ENCODE measurements around the gene MAGI2. TPM values are rescaled to one million over a fixed set of nuclear protein-coding genes. Genes with fewer than 3 reads are reported as not detected.
A peak's percentile ranks its signal among the peaks of the same experiment; 100 is the strongest.

Gene MAGI2
- total and polyA plus RNA-seq, 2 of the 13 experiments (the other 11 are each of a cell fraction or from before 2014, with no cell fraction given): 1.5 to 3.8 TPM

- TF ChIP-seq ELK4 (CRISPR knock-in tag; IDR thresholded peaks at IDR 0.05; ENCODE audit: borderline replicate concordance) (no peak), NBN (conservative IDR thresholded peaks at IDR 0.05) (no peak), DMAP1 (CRISPR knock-in tag; IDR thresholded peaks at IDR 0.05) (no peak)
Observed at GRCh38 chr7:78265486-78265885, 1188.0 kb downstream of the MAGI2 start (continued).

- H3K27me3 ChIP-seq (ENCODE audit: control insufficient read depth in 1 of 2, insufficient read depth in 2 of 2, low read length in 2 of 2): no peaks in the 10 kb centered on the region
- no peaks in the 10 kb centered on the region for H3K36me3 ChIP-seq (replicated peaks in 1 of 2; ENCODE audit: control insufficient read depth in 1 of 2, insufficient read depth in 2 of 2, low read length in 2 of 2)
- in situ Hi-C loops (cut with HindIII; ENCODE audit: extremely low pct_ligation_motif_present, low pct_unique_long_range_greater_than_20kb) (no loop called here), intact Hi-C loops (cut with micrococcal nuclease; ENCODE audit: unreplicated experiment) (no loop called here)
- H4K20me1 ChIP-seq (ENCODE audit: insufficient read depth, low read length): no peaks in the 10 kb centered on the region
- CTCF ChIA-PET (ENCODE audit: low intra/inter-chr PET ratio, low total read pairs): no interaction called here
- no peak overlapping the region for H3K4me2 ChIP-seq (ENCODE audit: low read depth, low read length)
- FAIRE-seq (no peak), ATAC-seq (no peak), DNase-seq (ENCODE audit: low spot score) (no peak)
- H3K4me1 ChIP-seq (ENCODE audit: insufficient read depth, low read length): no peaks in the 10 kb centered on the region
- no peak overlapping the region for H3K9ac ChIP-seq (ENCODE audit: insufficient read depth, low read depth, low read length)
- no peak overlapping the region for H3K4me3 ChIP-seq (replicated peaks in 1 of 3; ENCODE audit: insufficient read depth in 1 of 3, low read depth in 2 of 3, low read length in 3 of 3)
- 2% methylated on average over 2 of the region's 2 CpGs for WGBS (ENCODE audit: low lambda C conversion rate)
- no peak overlapping the region for H3K27ac ChIP-seq (ENCODE audit: extremely low read length, insufficient read depth, low read length)
- POLR2A ChIA-PET: no interaction called here
- no peak overlapping the region for H2AFZ ChIP-seq (ENCODE audit: low read length)
- H3K9me3 ChIP-seq (ENCODE audit: low read length): no peaks in the 10 kb centered on the region
- no peaks in the 10 kb centered on the region for H3K79me2 ChIP-seq (ENCODE audit: insufficient read depth, low read length)
- peak; percentile 69 for TF ChIP-seq MAFF (IDR thresholded peaks at IDR 0.05; ENCODE audit: low read depth, low read length)
- no peak for TF ChIP-seq NFE2L1 (CRISPR knock-in tag; IDR thresholded peaks at IDR 0.05; ENCODE audit: borderline replicate concordance)
- peak; percentile 66 to 82 for TF ChIP-seq MAFK (conservative IDR thresholded peaks at IDR 0.05 in 1 of 2, IDR thresholded peaks at IDR 0.05 in 1 of 2; ENCODE audit: low read length in 2 of 2)
- BruUV-seq (replicated peaks): no TSS peak
Observed at GRCh38 chr7:78265071-78265470, 1188.4 kb downstream of the MAGI2 start.

GRCh38 chr7:78264105-78264504 is 1189.4 kb downstream of the MAGI2 start:
- H3K79me2 ChIP-seq (ENCODE audit: insufficient read depth, low read length): no peaks in the 10 kb centered on the region
- BruUV-seq (replicated peaks): no TSS peak
- in situ Hi-C loops (cut with HindIII; ENCODE audit: extremely low pct_ligation_motif_present, low pct_unique_long_range_greater_than_20kb): no loop called here
- H3K27ac ChIP-seq (ENCODE audit: extremely low read length, insufficient read depth, low read length): no peak overlapping the region
- FAIRE-seq (no peak), ATAC-seq (no peak), DNase-seq (ENCODE audit: low spot score) (no peak)
- WGBS (ENCODE audit: low lambda C conversion rate): 0% methylated on average over 1 of the region's 1 CpG
- ChIA-PET POLR2A (no interaction called here), CTCF (ENCODE audit: low intra/inter-chr PET ratio, low total read pairs) (no interaction called here)
- H3K36me3 ChIP-seq (replicated peaks in 1 of 2; ENCODE audit: control insufficient read depth in 1 of 2, insufficient read depth in 2 of 2, low read length in 2 of 2): no peaks in the 10 kb centered on the region
- no peak overlapping the region for H3K4me2 ChIP-seq (ENCODE audit: low read depth, low read length)
- TF ChIP-seq ZBTB44 (CRISPR knock-in tag; IDR thresholded peaks at IDR 0.05) (no peak), RBAK (CRISPR knock-in tag; IDR thresholded peaks at IDR 0.05) (no peak), NFKBIZ (CRISPR knock-in tag; IDR thresholded peaks at IDR 0.05) (no peak), CEBPB (IDR thresholded peaks at IDR 0.05; ENCODE audit: borderline replicate concordance, low read depth, low read length) (no peak), KLF9 (CRISPR knock-in tag; IDR thresholded peaks at IDR 0.05; ENCODE audit: low read depth) (no peak), HMG20A (CRISPR knock-in tag; IDR thresholded peaks at IDR 0.05; ENCODE audit: borderline replicate concordance) (no peak)
- H3K4me3 ChIP-seq (replicated peaks in 1 of 3; ENCODE audit: insufficient read depth in 1 of 3, low read depth in 2 of 3, low read length in 3 of 3): no peak overlapping the region
- intact Hi-C loops (cut with micrococcal nuclease; ENCODE audit: unreplicated experiment): no loop called here
- H3K27me3 ChIP-seq (ENCODE audit: control insufficient read depth in 1 of 2, insufficient read depth in 2 of 2, low read length in 2 of 2): no peaks in the 10 kb centered on the region
- no peaks in the 10 kb centered on the region for H4K20me1 ChIP-seq (ENCODE audit: insufficient read depth, low read length)
- no peak overlapping the region for H3K9ac ChIP-seq (ENCODE audit: insufficient read depth, low read depth, low read length)
- H3K4me1 ChIP-seq (ENCODE audit: insufficient read depth, low read length): no peaks in the 10 kb centered on the region
- no peak overlapping the region for H2AFZ ChIP-seq (ENCODE audit: low read length)
- H3K9me3 ChIP-seq (ENCODE audit: low read length): no peaks in the 10 kb centered on the region
